ENCODE data around the gene GALNT2. TPM values are rescaled to one million over a fixed set of nuclear protein-coding genes. Genes with fewer than 3 reads are reported as not detected.
A peak's percentile ranks its signal among the peaks of the same experiment; 100 is the strongest.

The GALNT2 gene
- total and polyA plus RNA-seq, 8 donors: 18.3 to 118 (median 57.3) TPM

DNA sequence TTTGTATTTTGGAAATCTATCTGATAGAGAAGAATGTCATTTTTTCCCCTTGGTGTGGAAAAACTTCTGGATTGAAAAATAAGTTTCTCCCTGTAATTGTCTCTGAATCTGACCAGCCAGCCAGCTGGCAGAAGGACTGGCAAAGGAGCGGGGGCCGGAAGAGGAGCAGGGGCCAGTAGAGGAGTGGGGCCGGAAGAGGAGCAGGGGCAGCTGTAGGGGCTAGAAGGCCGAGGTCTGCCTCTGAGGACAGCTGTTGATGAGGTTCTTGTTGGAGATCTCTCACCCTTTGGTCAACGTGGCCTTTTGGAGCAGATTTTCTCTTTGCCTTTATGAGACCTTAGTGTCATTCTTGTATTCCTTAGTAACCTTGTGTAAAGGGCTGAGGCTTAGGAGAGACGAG, 121.8 kb downstream of the GALNT2 start:
- 71 to 77% methylated on average over 6 of the region's 6 CpGs for WGBS, 2 donors
- intact Hi-C loops (cut with DNase I): no loop called here
- TF ChIP-seq, protein P1, sequence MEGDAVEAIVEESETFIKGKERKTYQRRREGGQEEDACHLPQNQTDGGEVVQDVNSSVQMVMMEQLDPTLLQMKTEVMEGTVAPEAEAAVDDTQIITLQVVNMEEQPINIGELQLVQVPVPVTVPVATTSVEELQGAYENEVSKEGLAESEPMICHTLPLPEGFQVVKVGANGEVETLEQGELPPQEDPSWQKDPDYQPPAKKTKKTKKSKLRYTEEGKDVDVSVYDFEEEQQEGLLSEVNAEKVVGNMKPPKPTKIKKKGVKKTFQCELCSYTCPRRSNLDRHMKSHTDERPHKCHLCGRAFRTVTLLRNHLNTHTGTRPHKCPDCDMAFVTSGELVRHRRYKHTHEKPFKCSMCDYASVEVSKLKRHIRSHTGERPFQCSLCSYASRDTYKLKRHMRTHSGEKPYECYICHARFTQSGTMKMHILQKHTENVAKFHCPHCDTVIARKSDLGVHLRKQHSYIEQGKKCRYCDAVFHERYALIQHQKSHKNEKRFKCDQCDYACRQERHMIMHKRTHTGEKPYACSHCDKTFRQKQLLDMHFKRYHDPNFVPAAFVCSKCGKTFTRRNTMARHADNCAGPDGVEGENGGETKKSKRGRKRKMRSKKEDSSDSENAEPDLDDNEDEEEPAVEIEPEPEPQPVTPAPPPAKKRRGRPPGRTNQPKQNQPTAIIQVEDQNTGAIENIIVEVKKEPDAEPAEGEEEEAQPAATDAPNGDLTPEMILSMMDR (IDR thresholded peaks at IDR 0.05): no peak
- H3K9me3 ChIP-seq: no peaks in the 10 kb centered on the region
- no peaks in the 10 kb centered on the region for H3K27me3 ChIP-seq
- ATAC-seq (no peak), FAIRE-seq (no peak), DNase-seq (no peak)
- peaks cover 11 to 39% (median 12%) of the 10 kb centered on the region in 3 donors for H3K4me1 ChIP-seq
- H3K4me3 ChIP-seq: no peak overlapping the region
- no peak overlapping the region for H3K27ac ChIP-seq
- no peaks in the 10 kb centered on the region for H3K36me3 ChIP-seq

DNA sequence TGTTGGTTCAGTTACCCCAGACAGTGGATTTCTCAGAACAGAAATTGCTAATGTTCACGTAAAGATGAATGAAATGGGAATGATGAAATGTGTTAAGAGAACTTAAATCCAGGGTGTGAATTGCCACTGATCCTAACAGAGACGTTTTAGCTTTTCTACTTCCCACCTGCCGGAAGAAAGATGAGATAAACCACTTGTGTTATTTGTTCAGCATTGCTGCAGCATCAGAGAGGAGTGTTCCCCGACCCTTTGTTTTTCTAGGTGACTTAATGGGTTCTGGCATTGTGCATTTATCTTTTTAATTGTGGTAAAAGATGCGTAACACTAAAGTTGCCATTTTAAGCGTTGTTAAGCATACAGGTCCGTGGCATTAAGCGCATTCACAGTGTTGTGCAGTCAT, 122.3 kb downstream of the GALNT2 start:
- FAIRE-seq: no peak
- DNase-seq: no peak
- Histone ChIP-seq H3K9me3 (no peaks in the 10 kb centered on the region), H3K27ac (no peak overlapping the region), H3K4me3 (no peak overlapping the region), H3K36me3 (no peaks in the 10 kb centered on the region), H3K4me1 (peaks cover 11 to 38% (median 12%) of the 10 kb centered on the region in 3 donors), H3K27me3 (no peaks in the 10 kb centered on the region)
- no peak for ATAC-seq
- intact Hi-C loops (cut with DNase I): no loop called here
- TF ChIP-seq, protein P1 (IDR thresholded peaks at IDR 0.05): no peak
- WGBS, 2 donors: 62 to 68% methylated on average over 8 of the region's 8 CpGs

DNA sequence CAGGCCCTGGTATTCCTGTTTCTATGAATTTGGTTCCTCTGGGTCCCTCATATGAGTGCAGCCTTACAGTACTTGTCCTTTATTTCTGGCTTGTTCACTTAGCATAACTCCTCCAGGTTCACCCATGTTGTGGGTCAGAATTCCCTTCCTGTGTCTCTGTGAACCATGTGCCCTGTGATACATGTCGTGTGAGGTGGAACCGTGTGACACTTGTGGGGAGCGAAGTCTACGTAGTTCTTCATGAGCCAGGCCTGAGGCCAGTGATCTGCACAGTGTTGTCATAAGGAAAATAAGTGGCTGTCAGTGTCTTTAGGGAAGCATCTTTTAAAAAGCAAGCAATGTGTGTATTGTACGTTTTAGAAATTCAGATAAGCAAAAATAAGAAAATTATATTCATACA, 122.8 kb downstream of the GALNT2 start:
- WGBS, 2 donors: 72 to 73% methylated on average over 5 of the region's 5 CpGs
- intact Hi-C loops (cut with DNase I): no loop called here
- peak in 1 of 6 donors; percentile 8 for DNase-seq
- H3K9me3 ChIP-seq: no peaks in the 10 kb centered on the region
- TF ChIP-seq, protein P1 (IDR thresholded peaks at IDR 0.05): no peak
- H3K4me3 ChIP-seq: no peak overlapping the region
- peaks cover 11 to 33% (median 12%) of the 10 kb centered on the region in 3 donors for H3K4me1 ChIP-seq
- H3K27ac ChIP-seq: no peak overlapping the region
- no peak for FAIRE-seq
- H3K36me3 ChIP-seq: no peaks in the 10 kb centered on the region
- no peak for ATAC-seq
- no peaks in the 10 kb centered on the region for H3K27me3 ChIP-seq

DNA sequence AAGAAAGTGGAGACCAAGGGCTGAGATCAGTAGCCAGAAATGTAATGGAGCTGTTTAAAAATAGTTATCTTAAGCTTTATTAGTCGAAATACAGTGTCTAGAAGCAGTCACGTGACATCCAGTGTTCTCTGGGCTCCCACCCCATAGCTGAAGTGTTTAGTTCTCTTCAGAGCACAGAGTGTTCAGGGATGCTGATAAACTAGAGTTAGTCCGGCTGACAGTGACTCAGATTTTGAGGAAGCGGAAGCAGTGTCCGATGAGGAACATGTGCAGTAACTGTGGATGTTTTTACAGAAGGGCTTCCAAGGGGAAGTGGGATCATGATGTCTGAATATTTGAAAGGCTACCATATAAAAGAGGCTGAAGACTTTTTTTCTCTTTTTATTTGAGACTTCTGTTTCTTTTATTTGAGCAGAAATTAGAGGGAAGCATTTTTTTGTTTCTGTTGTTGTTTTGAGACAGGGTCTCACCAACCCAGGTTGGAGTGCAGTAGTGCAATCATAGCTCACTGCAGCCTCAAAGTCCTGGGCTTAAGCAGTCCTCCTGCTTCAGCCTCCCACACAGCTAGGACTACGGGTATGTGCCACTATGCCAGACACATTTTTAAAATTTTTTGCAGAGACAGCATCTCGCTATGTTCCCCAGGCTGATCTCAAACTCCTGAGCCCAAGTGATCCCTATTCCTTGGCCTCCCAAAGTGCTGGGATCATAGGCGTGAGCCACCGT, 124.2 kb downstream of the GALNT2 start:
- 69 to 71% methylated on average over 9 of the region's 9 CpGs for WGBS, 2 donors
- H3K27ac ChIP-seq: peak overlapping the region in 2 of 4 donors; percentile 37 to 41
- H3K9me3 ChIP-seq: no peaks in the 10 kb centered on the region
- H3K27me3 ChIP-seq: no peaks in the 10 kb centered on the region
- H3K4me3 ChIP-seq: no peak overlapping the region
- H3K4me1 ChIP-seq: peaks cover 4 to 21% (median 5%) of the 10 kb centered on the region in 3 donors
- TF ChIP-seq, protein P1 (IDR thresholded peaks at IDR 0.05): no peak
- intact Hi-C loops (cut with DNase I): no loop called here
- ATAC-seq (peak; percentile 33 to 60 (median 44)), DNase-seq (peak in 2 of 6 donors; percentile 8 to 54), FAIRE-seq (no peak)
- no peaks in the 10 kb centered on the region for H3K36me3 ChIP-seq

DNA sequence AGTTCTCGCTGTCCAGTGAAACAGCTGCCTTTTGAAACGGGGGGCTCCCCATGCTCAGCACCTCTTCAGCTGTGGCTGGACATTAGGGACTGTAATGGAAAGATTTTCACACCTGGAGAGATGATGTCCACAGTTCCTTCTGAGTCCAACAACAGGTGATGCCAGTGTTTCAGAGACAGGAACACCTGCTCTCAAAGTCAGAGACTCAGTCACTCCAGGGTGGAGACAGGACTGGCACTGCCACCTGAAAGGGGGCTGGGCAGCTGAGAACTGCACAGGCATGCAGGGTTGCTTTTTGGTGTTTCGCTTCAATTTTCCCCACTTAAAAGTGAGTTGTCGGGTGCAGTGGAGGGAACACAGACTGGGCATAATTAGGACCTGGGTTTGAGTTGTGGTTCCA, 124.8 kb downstream of the GALNT2 start:
- Histone ChIP-seq H3K27me3 (no peaks in the 10 kb centered on the region), H3K4me3 (no peak overlapping the region), H3K9me3 (no peaks in the 10 kb centered on the region), H3K27ac (peak overlapping the region in 2 of 4 donors; percentile 37 to 41), H3K36me3 (no peaks in the 10 kb centered on the region), H3K4me1 (peaks cover 0 to 17% (median 0%) of the 10 kb centered on the region in 3 donors)
- 81% methylated on average over 4 of the region's 4 CpGs for WGBS, 2 donors
- DNase-seq (peak in 1 of 6 donors; percentile 6), ATAC-seq (peak in 3 of 4 donors; percentile 35 to 43 (median 37)), FAIRE-seq (no peak)
- intact Hi-C loops (cut with DNase I): no loop called here
- TF ChIP-seq, protein P1 (IDR thresholded peaks at IDR 0.05): no peak

Measured in pancreas (tissue), 10 donors.